Smooth muscle cell of the brain vasculature (primary cell): ENCODE data around the gene GIPR.
"Not testable (repeated sequence)": the region's sequence is repeated elsewhere in the genome, so short reads cannot be mapped to it uniquely, and the experiment has no call there.

ENCODE experiments used
- DNase-seq: peaks from one replicate; pipeline ENCODE4 v3.0.0-alpha.2; 2012; ENCODE audit warnings: low read depth, low spot score

The GIPR gene, protein sequence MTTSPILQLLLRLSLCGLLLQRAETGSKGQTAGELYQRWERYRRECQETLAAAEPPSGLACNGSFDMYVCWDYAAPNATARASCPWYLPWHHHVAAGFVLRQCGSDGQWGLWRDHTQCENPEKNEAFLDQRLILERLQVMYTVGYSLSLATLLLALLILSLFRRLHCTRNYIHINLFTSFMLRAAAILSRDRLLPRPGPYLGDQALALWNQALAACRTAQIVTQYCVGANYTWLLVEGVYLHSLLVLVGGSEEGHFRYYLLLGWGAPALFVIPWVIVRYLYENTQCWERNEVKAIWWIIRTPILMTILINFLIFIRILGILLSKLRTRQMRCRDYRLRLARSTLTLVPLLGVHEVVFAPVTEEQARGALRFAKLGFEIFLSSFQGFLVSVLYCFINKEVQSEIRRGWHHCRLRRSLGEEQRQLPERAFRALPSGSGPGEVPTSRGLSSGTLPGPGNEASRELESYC

DNA sequence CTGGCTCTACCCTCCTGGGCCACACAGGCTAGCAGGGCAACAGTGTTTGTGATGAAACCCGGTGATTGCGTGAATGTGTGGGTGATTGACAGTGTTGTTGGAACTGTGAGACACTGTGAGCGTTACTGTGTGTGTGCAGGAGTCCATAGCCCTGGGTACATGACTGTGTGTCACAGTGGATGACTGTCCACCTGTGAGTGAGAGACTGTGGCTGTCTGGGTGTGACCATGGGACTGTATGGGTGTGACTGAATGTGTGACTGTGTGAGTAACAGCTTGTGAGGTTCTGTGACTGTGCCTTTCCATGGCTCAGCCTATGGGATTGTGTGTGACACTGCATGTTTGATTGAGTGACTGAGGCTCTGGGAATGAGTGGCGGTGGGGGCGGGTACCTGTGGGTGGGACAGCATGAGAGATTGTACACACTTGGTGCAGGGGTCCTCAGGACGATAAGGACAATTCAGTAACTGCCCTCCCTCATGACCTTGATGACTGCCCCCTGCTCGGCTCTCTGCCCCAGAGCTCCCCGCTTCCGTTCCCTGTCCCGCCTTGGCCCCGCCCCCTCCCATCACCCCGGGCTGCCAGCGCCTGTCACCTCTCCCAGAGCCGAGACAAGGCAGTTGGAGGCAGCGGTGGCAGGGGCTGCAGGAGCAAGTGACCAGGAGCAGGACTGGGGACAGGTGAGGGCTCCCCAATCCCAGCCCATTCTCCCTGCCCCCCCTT is at the start of gene GIPR:
TSS of gene GIPR (plus strand) at position 602 of the 722 bp plus-strand sequence. CDS start 1,300 bp downstream, outside the sequence.
- no peak for DNase-seq

DNA sequence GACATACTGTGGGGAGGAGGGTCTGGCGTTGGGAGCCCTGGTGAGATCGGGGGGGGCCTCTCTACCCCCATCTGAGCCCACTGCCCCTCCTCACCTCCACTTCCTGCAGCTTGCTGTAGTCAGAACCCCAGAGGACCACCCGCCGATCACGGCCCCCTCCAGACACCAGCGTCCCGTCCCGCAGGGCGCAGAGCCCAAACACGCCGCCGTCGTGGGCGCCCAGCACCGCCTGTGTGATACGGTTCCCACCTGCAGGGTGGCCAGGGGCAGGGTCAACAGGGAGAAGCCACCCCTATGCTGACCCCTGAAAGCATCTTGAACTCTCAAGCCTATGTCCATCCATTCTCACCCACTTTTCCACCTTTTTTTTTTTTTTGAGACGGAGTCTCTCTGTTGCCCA is 46.6 kb upstream of the GIPR start:
- no peak for DNase-seq

DNA sequence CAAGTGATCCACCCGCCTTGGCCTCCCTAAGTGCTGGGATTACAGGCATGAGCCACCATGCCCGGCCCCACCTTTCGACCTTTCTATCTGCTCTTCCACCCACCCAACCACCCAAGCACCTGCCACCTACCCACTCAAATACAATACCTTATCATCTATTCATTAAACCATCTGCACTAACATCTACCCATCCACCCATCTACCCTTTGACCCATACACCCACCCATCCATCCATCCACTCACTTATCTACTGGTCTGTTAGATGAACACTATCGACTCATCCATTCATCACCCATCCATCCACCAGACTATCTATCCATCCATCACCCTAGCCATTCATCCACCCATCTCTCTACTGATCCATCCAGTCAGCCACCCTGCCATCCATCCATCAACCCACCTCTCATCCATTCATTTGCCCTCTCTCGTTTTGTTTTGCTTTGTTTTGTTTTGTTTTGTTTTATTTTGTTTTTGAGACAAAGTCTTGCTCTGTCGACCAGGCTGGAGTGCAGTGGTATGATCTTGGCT is 46.0 kb upstream of the GIPR start:
- DNase-seq: no peak

DNA sequence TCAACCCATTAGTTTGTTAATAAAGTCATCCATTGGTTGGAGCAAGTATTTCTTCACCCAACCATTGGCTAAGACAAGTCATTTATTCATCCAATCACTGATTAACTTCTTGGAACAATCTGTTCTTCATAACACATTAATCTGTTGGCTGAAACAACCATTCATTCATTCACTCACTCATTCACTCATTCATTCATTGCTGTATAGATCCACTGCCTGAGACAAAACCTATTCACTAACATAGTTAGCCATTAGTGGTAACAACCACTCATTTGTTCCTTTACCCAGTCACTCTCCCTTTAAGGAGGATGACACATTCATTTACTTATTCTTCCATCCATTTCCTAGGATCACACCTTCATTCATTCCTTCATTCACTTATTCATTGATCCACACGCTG is 44.0 kb upstream of the GIPR start:
- no peak for DNase-seq

DNA sequence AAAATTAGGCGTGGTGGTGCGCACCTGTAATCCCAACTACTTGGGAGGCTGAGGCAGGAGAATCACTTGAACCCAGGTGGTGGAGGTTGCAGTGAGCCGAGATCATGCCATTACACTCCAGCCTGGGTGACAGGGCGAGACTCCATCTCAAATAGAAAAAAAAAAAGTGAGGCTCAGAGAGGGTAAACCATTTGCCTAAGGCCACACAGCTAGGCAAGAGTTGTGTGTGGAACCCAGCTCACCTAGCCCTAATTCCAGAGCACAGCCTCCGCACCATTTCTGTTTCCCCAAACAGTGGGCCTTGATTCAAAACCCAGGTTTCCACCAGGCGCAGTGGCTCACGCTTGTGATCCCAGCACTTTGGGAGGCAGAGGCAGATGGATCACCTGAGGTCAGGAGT is 39.8 kb upstream of the GIPR start:
- DNase-seq: not testable (repeated sequence)

DNA sequence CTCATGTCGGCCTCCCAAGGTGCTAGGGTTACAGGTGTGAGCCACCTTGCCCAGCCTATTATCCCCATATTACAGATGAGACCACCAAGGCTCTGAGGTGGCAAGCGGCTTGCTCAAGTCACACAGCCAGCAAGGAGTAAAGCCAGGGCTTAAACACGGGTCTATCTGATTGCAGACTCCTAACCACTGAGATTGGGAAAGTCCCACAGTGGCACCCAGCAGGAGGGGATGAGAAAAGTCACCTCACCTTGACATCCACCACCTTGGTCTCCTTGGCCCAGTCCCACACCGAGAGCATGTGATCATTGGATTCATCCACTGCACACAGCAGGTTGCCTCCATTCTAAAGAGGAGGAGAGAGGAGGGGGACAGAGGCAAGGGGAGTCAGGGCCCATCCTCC is 38.3 kb upstream of the GIPR start:
- DNase-seq: no peak

DNA sequence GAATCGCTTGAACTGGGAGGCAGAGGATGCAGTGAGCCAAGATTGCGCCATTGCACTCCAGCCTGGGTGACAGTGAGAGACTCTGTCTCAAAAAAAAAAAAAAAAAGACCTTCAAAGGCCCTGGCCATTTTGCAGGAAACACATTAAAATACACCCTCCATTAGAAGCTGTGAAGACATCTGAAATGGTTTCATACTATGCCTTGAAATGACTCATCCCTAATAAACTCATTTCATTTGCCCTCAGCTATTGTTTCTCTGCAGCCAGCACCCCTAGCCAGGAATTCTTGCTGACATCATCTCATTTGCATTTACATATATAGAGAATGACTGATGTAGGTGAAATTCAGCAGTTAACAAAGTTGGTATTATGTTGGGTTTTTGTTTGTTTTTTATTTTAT is 37.6 kb upstream of the GIPR start:
- no peak for DNase-seq

DNA sequence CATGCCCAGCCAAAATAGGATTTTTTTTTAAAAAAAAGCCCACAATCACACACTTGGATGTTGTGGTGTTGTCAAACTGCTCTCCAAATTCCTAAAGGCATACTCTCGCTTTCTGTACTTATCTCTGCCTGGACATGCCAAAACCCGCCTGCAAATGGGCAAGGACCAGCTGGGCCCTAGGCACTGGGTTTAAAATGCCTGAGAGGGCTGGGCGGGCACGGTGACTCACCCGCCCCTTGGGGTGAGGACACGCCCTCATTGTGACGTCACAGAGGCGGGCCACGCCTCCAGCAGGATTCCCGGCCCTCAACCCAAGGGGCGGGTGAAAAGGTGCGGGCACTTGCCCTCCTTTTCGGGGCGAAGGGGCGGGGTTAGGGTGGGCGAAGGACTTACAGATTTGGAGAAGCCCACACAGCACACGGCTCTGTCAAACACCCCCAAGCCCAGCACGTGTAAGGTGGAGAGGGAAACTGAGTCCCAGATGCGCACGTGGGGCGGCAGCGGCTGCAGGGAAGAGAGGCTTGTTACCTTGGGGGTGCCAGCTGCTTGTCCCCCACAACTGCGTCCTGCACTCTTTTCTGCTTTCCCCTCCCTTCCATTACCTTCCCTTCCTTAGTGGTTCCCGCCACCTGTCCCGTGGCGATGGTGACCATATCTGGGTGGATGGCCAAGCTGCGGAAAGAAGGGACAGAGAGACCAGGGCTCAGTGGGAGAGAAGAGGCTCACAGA is 35.4 kb upstream of the GIPR start:
- no peak for DNase-seq

DNA sequence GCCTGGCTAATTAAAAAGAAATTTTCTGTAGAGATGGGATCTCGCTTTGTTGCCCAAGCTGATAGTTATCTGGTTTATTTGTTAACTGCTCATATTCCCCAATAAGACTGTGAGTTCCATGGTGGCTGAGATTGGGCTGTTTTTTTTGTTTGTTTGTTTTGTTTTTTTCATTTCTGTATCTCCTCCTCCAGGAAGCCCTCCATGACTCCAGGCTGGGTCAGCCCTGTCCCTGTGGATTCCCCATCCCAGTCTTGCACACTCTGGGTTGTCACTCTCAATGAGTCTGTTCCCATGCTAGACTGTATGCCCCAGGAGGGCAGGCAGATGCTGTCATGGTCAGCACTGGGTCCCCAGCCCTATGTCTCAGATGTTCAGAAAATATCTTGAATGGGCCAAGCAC is 31.7 kb upstream of the GIPR start:
- no peak for DNase-seq

DNA sequence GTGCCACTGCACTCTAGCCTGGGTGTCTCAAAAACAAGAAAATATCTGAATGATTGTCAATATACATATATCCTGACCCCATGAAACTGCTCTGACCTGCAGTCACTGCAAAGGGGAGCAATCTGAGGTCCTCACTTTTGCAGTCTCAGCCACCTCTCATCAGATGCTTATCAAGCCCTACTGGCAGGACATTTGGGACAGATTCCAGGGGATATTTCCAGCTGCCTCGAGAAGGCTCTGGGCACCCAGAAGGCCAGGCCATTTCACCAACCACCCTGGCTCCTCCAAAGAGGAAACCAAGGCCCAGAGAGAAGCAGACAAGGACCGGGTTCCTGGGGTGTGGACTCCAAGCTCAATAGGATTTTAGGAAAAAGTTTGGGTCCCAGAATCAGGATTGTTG is 31.1 kb upstream of the GIPR start:
- DNase-seq: no peak

DNA sequence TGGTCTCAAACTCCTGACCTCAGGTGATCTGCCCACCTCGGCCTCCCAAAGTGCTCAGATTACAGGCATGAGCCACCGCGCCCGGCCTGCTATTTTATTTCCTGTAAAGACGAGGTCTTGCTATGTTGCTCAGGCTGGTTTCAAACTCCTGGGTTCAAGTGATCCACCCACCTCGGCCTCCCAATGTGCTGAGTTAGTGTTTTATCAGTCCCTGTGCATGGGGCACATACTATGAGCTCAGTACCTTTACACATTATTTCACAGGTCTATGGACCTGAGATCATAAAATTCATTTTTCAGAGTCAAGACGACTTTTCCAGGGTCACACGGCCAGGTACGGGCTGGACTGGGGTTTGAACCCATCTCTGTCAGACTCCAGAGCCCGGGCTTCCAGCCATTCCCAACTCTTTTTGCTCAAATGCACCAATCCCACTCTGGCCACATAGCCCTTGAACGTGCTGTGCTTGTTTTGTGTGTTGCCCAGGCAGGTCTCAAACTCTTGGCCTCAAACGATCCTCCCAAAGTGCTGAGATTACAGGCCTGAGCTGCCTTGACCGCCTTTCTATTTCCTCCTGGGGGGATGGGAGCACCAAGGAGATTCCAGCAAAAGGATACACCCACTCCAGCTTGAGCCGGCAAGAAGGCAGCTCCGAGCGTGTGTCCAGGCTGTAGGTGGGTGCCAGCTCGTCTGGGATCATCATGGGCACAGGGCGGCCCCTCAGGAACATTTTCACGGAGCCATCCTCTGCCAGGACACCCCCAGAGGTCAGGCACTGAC is 29.9 kb upstream of the GIPR start:
- DNase-seq: no peak

DNA sequence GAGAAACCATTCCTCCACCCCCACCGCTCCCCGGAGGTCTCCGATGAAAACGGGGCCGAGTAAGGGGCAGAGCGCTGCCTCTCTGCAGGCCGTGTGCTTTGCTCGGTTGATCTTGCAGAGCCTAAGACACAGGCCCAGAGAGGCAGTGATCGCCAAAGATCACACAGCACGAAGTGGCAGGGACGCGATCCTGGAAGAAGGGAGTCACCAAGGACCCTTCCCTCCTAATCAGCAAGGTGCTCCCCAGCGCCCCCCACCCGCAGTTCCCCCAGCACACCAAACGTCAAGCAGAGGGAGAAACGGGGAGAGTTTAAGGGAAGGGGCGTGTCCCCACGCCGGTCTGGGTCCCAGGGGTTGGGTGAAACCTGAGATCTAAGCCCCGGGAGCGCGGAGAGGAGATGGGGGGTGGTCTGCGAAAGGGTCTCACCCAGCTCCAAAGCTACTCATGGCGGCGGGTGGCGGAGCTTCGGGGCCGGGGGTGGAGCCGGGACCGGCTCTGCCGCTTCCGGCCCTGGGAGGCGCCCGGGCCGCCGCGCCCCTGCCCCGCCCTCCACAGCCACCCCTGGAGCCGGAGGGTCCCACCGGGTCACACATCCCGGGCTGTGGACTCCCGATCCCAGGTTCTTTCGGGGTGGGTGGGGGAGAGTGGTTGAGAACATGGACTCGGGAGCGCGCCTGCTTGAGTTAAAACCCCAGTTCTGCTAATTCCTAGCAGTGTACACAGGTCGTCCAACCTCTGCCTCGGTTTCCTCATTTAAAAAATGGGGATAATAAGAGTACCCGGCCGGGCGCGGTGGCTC is 28.9 kb upstream of the GIPR start, which contains the start of gene EML2:
TSS of gene EML2 (minus strand) at position 468 of the 800 bp plus-strand sequence. CDS start at position 447, 21 bp downstream.
- no peak for DNase-seq

DNA sequence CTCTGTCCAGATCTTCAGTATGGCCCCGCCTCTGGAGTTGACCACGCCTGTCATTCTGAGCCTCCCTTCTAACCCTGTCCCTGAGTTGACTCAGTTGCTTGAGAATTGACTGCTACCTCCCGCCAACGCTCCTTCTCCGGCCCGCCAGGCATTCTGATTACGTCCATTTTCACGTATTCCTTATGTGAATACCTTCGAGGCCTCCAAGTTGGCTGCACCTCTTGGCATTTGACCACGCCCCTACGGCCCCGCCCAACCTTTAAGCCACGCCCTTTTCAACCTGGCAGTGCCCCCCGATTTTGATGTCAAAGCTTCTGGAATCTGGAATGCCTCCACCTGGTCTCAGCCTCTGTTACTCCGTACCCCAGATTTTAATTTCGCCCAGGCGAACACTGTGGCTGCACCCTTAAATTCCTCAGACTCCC is 27.2 kb upstream of the GIPR start:
- DNase-seq: no peak

DNA sequence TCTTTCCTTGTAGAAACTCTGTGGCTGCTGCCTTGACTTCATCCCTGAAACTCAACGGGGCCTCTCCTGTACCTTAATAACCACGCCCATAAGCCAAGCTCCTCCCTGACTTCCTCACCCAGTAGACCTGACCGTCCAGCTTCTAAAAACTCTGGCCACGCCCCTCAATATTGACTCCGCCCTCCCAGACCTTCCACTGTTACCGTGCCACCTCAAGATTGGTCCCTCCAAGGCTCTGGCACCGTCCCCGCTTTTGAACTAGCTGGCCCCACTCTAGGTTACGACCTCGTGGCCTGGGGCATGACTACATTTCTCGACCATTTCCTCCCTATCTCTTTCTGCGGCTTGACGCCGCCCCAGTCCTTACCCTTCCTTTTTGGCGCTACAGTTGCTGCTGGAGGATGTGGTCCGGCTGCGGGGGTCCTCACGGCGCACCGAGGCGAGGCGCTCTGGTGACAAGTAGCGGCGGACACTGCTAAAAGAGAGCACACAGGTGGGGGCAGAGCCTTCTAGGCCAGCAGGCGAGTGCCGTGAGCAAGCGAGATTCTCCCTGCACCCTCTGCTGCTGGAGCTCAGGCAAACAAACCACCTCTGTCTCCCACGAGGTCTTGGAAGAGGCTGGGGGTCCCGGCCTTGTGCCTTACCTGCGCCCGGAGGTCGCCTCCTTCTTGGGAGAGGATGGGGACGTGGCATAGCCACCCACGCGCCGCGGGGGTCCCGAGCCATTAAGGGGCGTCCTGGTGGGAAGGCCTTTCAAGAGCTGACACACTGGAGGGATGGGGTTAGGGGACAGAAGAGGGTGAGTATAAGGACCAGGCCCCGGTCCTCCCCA is 26.5 kb upstream of the GIPR start:
- no peak for DNase-seq

DNA sequence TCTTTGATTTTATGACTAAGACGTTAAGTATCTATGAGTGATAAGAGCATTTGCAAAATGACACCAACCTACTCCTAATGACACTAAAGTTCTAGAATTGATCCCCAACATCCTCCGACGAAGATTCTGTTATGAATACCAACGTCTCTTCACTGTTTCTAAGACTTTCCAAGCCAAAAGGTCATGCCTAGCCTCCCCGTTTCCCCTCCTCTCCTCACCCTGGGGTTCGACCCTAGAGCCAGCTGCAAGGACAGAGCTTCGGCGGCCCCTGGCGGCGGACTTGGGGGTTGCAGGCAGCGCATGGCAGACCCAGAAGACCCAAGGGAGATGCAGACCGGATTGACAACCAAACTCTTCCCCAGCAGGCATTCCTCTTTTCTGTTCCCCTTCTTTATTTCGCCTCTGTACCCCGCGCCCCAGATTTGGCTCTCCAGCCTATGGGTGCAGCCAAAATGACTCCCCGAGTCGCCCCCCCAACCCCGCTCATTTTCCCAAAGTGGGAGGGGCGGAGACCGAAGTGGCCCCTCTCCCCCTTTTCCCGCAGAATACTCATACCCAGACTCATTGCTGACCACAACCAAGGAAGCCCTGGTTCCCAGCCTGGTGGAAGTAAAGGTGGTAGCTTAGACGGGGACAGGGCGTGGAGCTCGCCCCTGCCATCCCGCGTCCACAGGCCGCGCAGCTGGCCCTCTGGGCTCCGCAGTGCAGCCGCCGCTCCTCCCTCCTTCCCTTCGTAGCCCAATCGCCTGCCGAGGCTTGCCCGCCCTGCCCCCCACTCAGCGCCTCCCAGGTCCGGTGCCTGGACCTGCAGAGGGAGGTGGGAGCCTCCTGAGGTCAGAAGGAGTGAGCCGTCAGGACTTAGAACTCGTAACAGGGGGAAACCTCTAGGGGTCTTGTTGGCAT is 24.7 kb upstream of the GIPR start:
- peak; percentile 62 for DNase-seq

DNA sequence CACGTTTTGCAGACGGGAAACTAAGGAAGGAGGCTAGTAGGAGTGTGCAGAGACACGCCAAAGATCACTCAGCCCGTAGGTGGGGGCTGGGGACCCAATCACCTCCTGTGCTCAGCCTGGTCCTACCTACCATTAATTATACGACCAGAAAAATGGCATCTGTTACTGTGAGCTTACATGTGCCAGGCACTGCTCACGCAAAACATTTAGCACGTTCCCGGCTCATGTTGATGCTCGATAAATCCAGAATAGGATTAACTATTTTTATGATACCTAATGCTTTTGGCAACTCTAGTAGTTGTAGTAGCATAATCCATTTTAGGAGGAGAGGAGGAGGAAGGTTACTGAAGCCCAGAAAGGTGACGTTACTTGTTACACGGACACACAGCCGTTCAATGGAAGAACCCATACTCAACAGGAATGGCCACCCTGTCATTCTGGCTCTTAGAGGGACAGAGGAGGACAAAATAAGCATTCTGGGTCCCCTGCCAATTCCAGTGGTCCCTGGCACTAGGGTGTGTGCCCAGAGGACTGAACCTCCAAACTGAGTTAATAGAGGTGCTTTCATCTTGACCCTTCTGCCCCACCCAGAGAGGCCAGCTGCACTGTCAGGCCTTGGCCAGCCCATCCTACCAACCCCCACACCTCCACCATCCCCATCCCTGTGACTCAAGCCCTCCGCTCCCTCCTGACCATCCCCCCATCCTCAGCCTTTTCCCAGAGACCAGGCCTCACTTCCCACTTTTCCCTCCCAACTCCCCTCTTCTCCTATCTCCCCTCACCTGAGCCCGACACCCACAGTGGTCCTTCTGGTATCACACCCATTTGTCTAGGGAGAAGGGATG is 23.9 kb upstream of the GIPR start:
- DNase-seq: no peak

DNA sequence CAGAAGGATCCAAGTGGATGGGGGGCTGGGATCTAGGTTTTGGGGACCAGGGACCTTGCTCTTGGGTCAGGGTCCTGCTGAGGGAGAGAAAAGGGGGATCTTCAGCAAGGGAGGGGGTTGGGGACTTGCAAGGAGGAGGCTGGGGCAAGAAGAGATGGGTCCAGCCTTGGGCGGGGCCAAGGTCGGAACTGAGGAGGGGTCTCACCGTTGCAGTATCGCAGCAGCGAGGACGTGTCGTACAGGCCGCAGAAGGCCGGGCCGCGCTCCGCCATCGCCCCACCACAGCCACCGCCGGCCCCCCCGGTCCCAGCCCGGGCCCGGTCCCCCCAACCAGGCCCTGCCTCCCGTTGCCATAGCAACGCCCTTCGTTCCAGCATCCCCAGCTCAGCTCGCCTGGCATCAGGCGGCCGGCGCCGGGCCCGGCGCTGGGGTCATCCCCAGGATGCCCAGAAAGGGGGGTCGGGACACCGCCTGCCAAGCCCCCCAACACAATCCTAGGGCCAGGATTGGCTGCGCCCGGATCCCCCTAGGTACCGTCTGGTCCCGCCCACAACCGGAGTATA is 22.9 kb upstream of the GIPR start:
- no peak for DNase-seq
